Activated CD8-positive, alpha-beta memory T cell treated with anti-CD3 and anti-CD28 coated beads, Interleukin-2, amount 50 U/mL, for 1 hour (primary cell): ENCODE results near the gene TRAF1.
A peak's percentile ranks its signal among the peaks of the same experiment; 100 is the strongest.

Experiments
- DNase-seq: peaks from one replicate; pipeline ENCODE4 v3.0.0-alpha.2; 2020; ENCODE audit errors: extremely low read depth

Gene TRAF1

GRCh38 chr9:120941046-120941770 is 14.6 kb upstream of the TRAF1 start:
- DNase-seq = no peak

- no peak for DNase-seq
Observed at GRCh38 chr9:120940573-120940972, 14.0 kb upstream of the TRAF1 start.

- DNase-seq = no peak
Observed at GRCh38 chr9:120938851-120939250, 12.3 kb upstream of the TRAF1 start.

GRCh38 chr9:120937596-120937995 is 11.0 kb upstream of the TRAF1 start:
- no peak for DNase-seq

GRCh38 chr9:120937127-120937526 is 10.5 kb upstream of the TRAF1 start:
- no peak for DNase-seq

- no peak for DNase-seq
Observed at GRCh38 chr9:120936764-120937122, 10.1 kb upstream of the TRAF1 start.

GRCh38 chr9:120936011-120936763 is 9.6 kb upstream of the TRAF1 start:
- DNase-seq = peak; percentile 77

- DNase-seq = no peak
Observed at GRCh38 chr9:120935383-120935857, 8.8 kb upstream of the TRAF1 start.

GRCh38 chr9:120934281-120934680 is 7.7 kb upstream of the TRAF1 start:
- no peak for DNase-seq

- DNase-seq = no peak
Observed at GRCh38 chr9:120933310-120934055, 6.9 kb upstream of the TRAF1 start.

GRCh38 chr9:120932086-120932823 is 5.7 kb upstream of the TRAF1 start:
- DNase-seq = no peak

GRCh38 chr9:120931231-120932085 is 4.9 kb upstream of the TRAF1 start:
- no peak for DNase-seq

GRCh38 chr9:120929229-120929791 is 2.7 kb upstream of the TRAF1 start:
- no peak for DNase-seq

- DNase-seq = no peak
Observed at GRCh38 chr9:120928483-120929228, 2.1 kb upstream of the TRAF1 start.

GRCh38 chr9:120928015-120928482 is 1.5 kb upstream of the TRAF1 start:
- no peak for DNase-seq

- DNase-seq = no peak
Observed at GRCh38 chr9:120927269-120928014, 846 bp upstream of the TRAF1 start.

GRCh38 chr9:120925535-120926396 is 830 bp downstream of the TRAF1 start:
- peak; percentile 77 for DNase-seq
